A549 (cell line): ENCODE results near the gene MYH9. TPM values are rescaled to one million over a fixed set of nuclear protein-coding genes. Genes with fewer than 3 reads are reported as not detected.

Experiments
- ATAC-seq, 2 experiments: fragments of 200-7000 bp in 1 of 2; fragments of >200 bp in 1 of 2; cut with Nextera tagmentation in 1 of 2; cut with Tn5 transposase in 1 of 2; 3 replicates each; pipeline versions ENCODE4 v1.8.0 to v1.9.1; 2018 to 2020; ENCODE audit warnings: mild to moderate bottlenecking in 1 of 2, moderate library complexity in 1 of 2
- CTCF ChIA-PET: fragments of 300-600 bp; sonication (Branson Sonifier 250); formaldehyde crosslinking; extraction: SDS; loops from one replicate; lab custom pipeline; 2021; ENCODE audit warnings: antibody characterized with exemption, inconsistent platforms; lab: Yijun Ruan, JAX
- POLR2A ChIA-PET: fragments of 350-600 bp; formaldehyde crosslinking; extraction: SDS; loops from one replicate; lab custom pipeline; 2021; ENCODE audit warnings: antibody characterized with exemption, inconsistent platforms; lab: Yijun Ruan, JAX
- DNase-seq, 2 experiments: peaks; one replicate each; pipeline versions ENCODE4 v3.0.0 to v3.0.0-alpha.2; 2011 to 2016; ENCODE audit warnings: low read depth in 1 of 2, low spot score in 1 of 2
- FAIRE-seq: peaks from 2 replicates; lab custom pipeline; 2011; peaks lifted over from hg19 to GRCh38; lab: Jason Lieb, UNC
- H3K27ac ChIP-seq, 2 experiments: fragments of >200 bp; sonication (Bioruptor Twin); formaldehyde crosslinking; 3 replicates each; pipeline ENCODE4 v1.5.1; 2016 to 2017
- H3K4me1 ChIP-seq: fragments of >200 bp; sonication (Bioruptor Twin); formaldehyde crosslinking; 3 replicates; pipeline ENCODE4 v1.6.1; 2016
- H3K4me2 ChIP-seq: fragments of >200 bp; sonication (Bioruptor Twin); formaldehyde crosslinking; 3 replicates; pipeline ENCODE4 v1.6.1; 2016
- H3K4me3 ChIP-seq: fragments of >200 bp; sonication (Bioruptor Twin); formaldehyde crosslinking; 3 replicates; pipeline ENCODE4 v1.5.1; 2016
- H3K9me3 ChIP-seq: fragments of >200 bp; sonication (Bioruptor Twin); formaldehyde crosslinking; 3 replicates; pipeline ENCODE4 v1.6.1; 2016
- ATOH8 ChIP-seq: fragments of 250-450 bp; sonication (Bioruptor Pico); IDR thresholded peaks from 2 replicates; pipeline ENCODE4 v1.5.0; 2020; ENCODE audit warnings: low read depth, mild to moderate bottlenecking, moderate library complexity
- BCL3 ChIP-seq: fragments of >200 bp; sonication (Bioruptor Twin); formaldehyde crosslinking; IDR thresholded peaks from 3 replicates; pipeline ENCODE4 v1.6.1; 2016
- BHLHE40 ChIP-seq: IDR thresholded peaks from 2 replicates; pipeline ENCODE4 v1.6.1; 2012; ENCODE audit warnings: low read depth, low read length, inconsistent platforms
- CTCF ChIP-seq: fragments of >200 bp; sonication (Bioruptor Twin); formaldehyde crosslinking; IDR thresholded peaks from 3 replicates; pipeline ENCODE4 v1.5.1; 2016
- E2F6 ChIP-seq: IDR thresholded peaks from 2 replicates; pipeline ENCODE4 v1.6.1; 2012; ENCODE audit warnings: low read depth, borderline replicate concordance
- EHMT2 ChIP-seq: fragments of 200-600 bp; sonication (generic); IDR thresholded peaks from 2 replicates; pipeline ENCODE4 v1.6.1; 2016; ENCODE audit warnings: antibody characterized with exemption, low read depth, mild to moderate bottlenecking, moderate library complexity
- EP300 ChIP-seq, 2 experiments: fragments of >200 bp; sonication (Bioruptor Twin); formaldehyde crosslinking; IDR thresholded peaks; 2 replicates in 1 of 2; 3 replicates in 1 of 2; pipeline ENCODE4 v1.6.1; 2016 to 2017
- FOXS1 ChIP-seq: fragments of 250-450 bp; sonication (Bioruptor Pico); IDR thresholded peaks from 2 replicates; pipeline ENCODE4 v1.5.0; 2020; ENCODE audit warnings: mild to moderate bottlenecking, moderate library complexity
- GATA3 ChIP-seq: IDR thresholded peaks from 2 replicates; pipeline ENCODE4 v1.6.1; 2012; ENCODE audit warnings: borderline replicate concordance
- HOXB5 ChIP-seq: fragments of 250-450 bp; sonication (Bioruptor Pico); IDR thresholded peaks from 2 replicates; pipeline ENCODE4 v1.5.0; 2020; ENCODE audit warnings: mild to moderate bottlenecking, moderate library complexity
- RARB ChIP-seq: fragments of 250-450 bp; sonication (Bioruptor Pico); IDR thresholded peaks from 2 replicates; pipeline ENCODE4 v1.8.0; 2021; ENCODE audit warnings: mild to moderate bottlenecking, moderate library complexity
- REST ChIP-seq: fragments of 200-600 bp; sonication (generic); IDR thresholded peaks from 2 replicates; pipeline ENCODE4 v1.6.1; 2016; ENCODE audit warnings: antibody characterized with exemption, mild to moderate bottlenecking, moderate library complexity
- SMC3 ChIP-seq: fragments of >200 bp; sonication (Bioruptor Twin); formaldehyde crosslinking; IDR thresholded peaks from 3 replicates; pipeline ENCODE4 v1.6.1; 2018; ENCODE audit warnings: inconsistent platforms
- SREBF2 ChIP-seq: fragments of 450-650 bp; IDR thresholded peaks from 2 replicates; pipeline ENCODE4 v1.6.1; 2014; ENCODE audit warnings: mild to moderate bottlenecking, moderate library complexity
- TFCP2L1 ChIP-seq: fragments of 250-450 bp; sonication (Bioruptor Pico); IDR thresholded peaks from 2 replicates; pipeline ENCODE4 v1.5.0; 2021; ENCODE audit warnings: mild to moderate bottlenecking
- TP53 ChIP-seq: fragments of 250-450 bp; sonication (Bioruptor Pico); IDR thresholded peaks from 2 replicates; pipeline ENCODE4 v1.5.0; 2021; ENCODE audit warnings: mild to moderate bottlenecking, moderate library complexity
- USF2 ChIP-seq: fragments of 450-650 bp; IDR thresholded peaks from 2 replicates; pipeline ENCODE4 v1.6.1; 2014; ENCODE audit warnings: antibody characterized with exemption
- WGBS: methylation state at CpG from one replicate; pipeline ENCODE4 v1.1.6; 2017; ENCODE audit errors: missing lambda C conversion rate; 5-methylcytosine and 5-hydroxymethylcytosine counted together
- polyA plus RNA-seq, 4 experiments: library from polyadenylated mRNA; depleted of rRNA in 3 of 4; stranded (reverse); fragments of >200 nt; fragmentation: RNase III in 1 of 4; extraction: RNeasy Plus Mini Kit Qiagen cat#74134 plus additional on column Dnase treatment in 1 of 4; gene quantifications; 2 replicates in 3 of 4; 3 replicates in 1 of 4; pipeline ENCODE4 v1.2.3, GENCODE V29; 2011 to 2017

MYH9 gene
- polyA plus RNA-seq, 2 of the 4 experiments (the other 2 are of a cell fraction) = 92.1 to 158 TPM

GRCh38 chr22:36377022-36377631 lies 10.6 kb downstream of the MYH9 start:
- FAIRE-seq (no peak), DNase-seq (no peak), ATAC-seq (no peak)
- no peak for TF ChIP-seq HOXB5 (CRISPR knock-in tag)
- no peak for TF ChIP-seq USF2
- TF ChIP-seq EHMT2 = no peak
- TF ChIP-seq TP53 = no peak
- no peak for TF ChIP-seq SREBF2
- TF ChIP-seq E2F6 = no peak
- no peak for TF ChIP-seq SMC3
- TF ChIP-seq FOXS1 = no peak
- WGBS = 91% methylated on average over 14 of the region's 14 CpGs
- ChIA-PET POLR2A (interaction anchor here (0.6 kb wide), 1 partner anchor 70 kb away, joined by 8 read pairs; no protein-coding TSS in a partner anchor), CTCF (interaction anchor here (0.7 to 1.2 kb wide), 3 partner anchors 10 to 44 kb away, joined by 3 to 7 read pairs (median 3); partner anchors contain the start of gene MYH9)
- H3K4me2 ChIP-seq = no peak overlapping the region
- peaks cover 68% of the 10 kb centered on the region for H3K4me1 ChIP-seq
- no peak overlapping the region for H3K27ac ChIP-seq
- H3K9me3 ChIP-seq = no peaks in the 10 kb centered on the region
- H3K4me3 ChIP-seq = no peak overlapping the region

- no peak for FAIRE-seq
- whole genome bisulfite sequencing = 92% methylated on average over 3 of the region's 3 CpGs
- no peak overlapping the region for H3K4me3 ChIP-seq
- peaks cover 68% of the 10 kb centered on the region for H3K4me1 ChIP-seq
- CTCF ChIA-PET = interaction anchor here (0.6 to 2.2 kb wide), 9 partner anchors 25 to 94 kb away, joined by 3 to 7 read pairs (median 3); no protein-coding TSS in a partner anchor
- no peak overlapping the region for H3K4me2 ChIP-seq
- no peaks in the 10 kb centered on the region for H3K9me3 ChIP-seq
- no peak for ATAC-seq
- H3K27ac ChIP-seq = peak overlapping the region in 1 of 2 experiments; percentile 52; a peak in 1 of 6 replicates
- no peak for TF ChIP-seq REST
- TF ChIP-seq EP300 (IDR thresholded peaks at IDR 0.05) = no peak
- TF ChIP-seq GATA3 = no peak
- TF ChIP-seq TFCP2L1 (CRISPR knock-in tag) = no peak
- TF ChIP-seq CTCF = no peak
- TF ChIP-seq ATOH8 (CRISPR knock-in tag) = no peak
- no peak for TF ChIP-seq TP53
- TF ChIP-seq RARB (CRISPR knock-in tag) = no peak
- no peak for TF ChIP-seq BHLHE40
- TF ChIP-seq SMC3 = no peak
- no peak for TF ChIP-seq BCL3
- TF ChIP-seq, all 56 proteins: peak for 0
- POLR2A ChIA-PET = interaction anchor here (0.6 kb wide), 1 partner anchor 70 kb away, joined by 8 read pairs; no protein-coding TSS in a partner anchor
- DNase-seq = no peak
Observed at GRCh38 chr22:36376265-36376664, 11.5 kb downstream of the MYH9 start.
